ENCODE measurements around the gene DNAJC27. TPM values are rescaled to one million over a fixed set of nuclear protein-coding genes. Genes with fewer than 3 reads are reported as not detected.

The DNAJC27 gene
- total and polyA plus RNA-seq, 7 donors = 3.3 to 8.2 (median 7.1) TPM

- no peak overlapping the region for H3K27ac ChIP-seq
Observed at GRCh38 chr2:24984912-24985311, 13.2 kb upstream of the DNAJC27 start.

GRCh38 chr2:24981411-24982136 lies 9.8 kb upstream of the DNAJC27 start:
- Histone ChIP-seq H3K9me3 (no peaks in the 10 kb centered on the region), H3K4me3 (no peak overlapping the region), H3K36me3 (ENCODE audit: insufficient read depth in 1 of 2, low read depth in 1 of 2) (peaks cover 0 to 8% of the 10 kb centered on the region in 2 donors), H3K27ac (no peak overlapping the region), H3K27me3 (ENCODE audit: insufficient read depth in 3 of 3, low read length in 2 of 3) (no peaks in the 10 kb centered on the region), H3K4me1 (no peaks in the 10 kb centered on the region)
- intact Hi-C loops (cut with DNase I) = no loop called here
- no peak for DNase-seq
- ATAC-seq = no peak
- WGBS, 3 donors = 55 to 64% (median 59%) methylated on average over 3 of the region's 3 CpGs
- TF ChIP-seq CTCF (IDR thresholded peaks at IDR 0.05) = no peak

More at GRCh38 chr2:24984912-24985311, 13.2 kb upstream of the DNAJC27 start:
- no peak overlapping the region for H3K4me3 ChIP-seq
- no peaks in the 10 kb centered on the region for H3K4me1 ChIP-seq
- H3K27me3 ChIP-seq (ENCODE audit: insufficient read depth in 3 of 3, low read length in 2 of 3) = no peaks in the 10 kb centered on the region
- no peaks in the 10 kb centered on the region for H3K9me3 ChIP-seq
- intact Hi-C loops (cut with DNase I) = loop anchor here in 1 of 2 donors (5.0 kb wide), 1 partner anchor 207 kb away; no protein-coding TSS in a partner anchor
- 20 to 34% (median 22%) methylated on average over 8 of the region's 8 CpGs for WGBS, 3 donors
- DNase-seq (no peak), ATAC-seq (peak in 1 of 4 donors; percentile 38)
- no peaks in the 10 kb centered on the region for H3K36me3 ChIP-seq (ENCODE audit: insufficient read depth in 1 of 2, low read depth in 1 of 2)
- no peak for TF ChIP-seq CTCF (IDR thresholded peaks at IDR 0.05)

GRCh38 chr2:24978661-24979060 lies 6.9 kb upstream of the DNAJC27 start:
- WGBS, 3 donors = 64 to 78% (median 65%) methylated on average over 1 of the region's 1 CpG
- H3K9me3 ChIP-seq = no peaks in the 10 kb centered on the region
- H3K27me3 ChIP-seq (ENCODE audit: insufficient read depth in 3 of 3, low read length in 2 of 3) = no peaks in the 10 kb centered on the region
- DNase-seq (no peak), ATAC-seq (no peak)
- TF ChIP-seq CTCF (IDR thresholded peaks at IDR 0.05) = no peak
- H3K36me3 ChIP-seq (ENCODE audit: insufficient read depth in 1 of 2, low read depth in 1 of 2) = peaks cover 0 to 8% of the 10 kb centered on the region in 2 donors
- no peak overlapping the region for H3K27ac ChIP-seq
- intact Hi-C loops (cut with DNase I) = loop anchor here (5.0 to 10.0 kb wide), 4 partner anchors 49 to 219 kb away; partner anchors contain the start of gene EFR3B (in 2 of the 2)
- no peaks in the 10 kb centered on the region for H3K4me1 ChIP-seq
- H3K4me3 ChIP-seq = no peak overlapping the region

GRCh38 chr2:24977631-24978030 lies 5.9 kb upstream of the DNAJC27 start:
- DNase-seq (no peak), ATAC-seq (no peak)
- no peak for TF ChIP-seq CTCF (IDR thresholded peaks at IDR 0.05)
- peaks cover 6% of the 10 kb centered on the region for H3K4me1 ChIP-seq
- 73 to 77% (median 77%) methylated on average over 2 of the region's 2 CpGs for WGBS, 3 donors
- H3K27ac ChIP-seq = no peak overlapping the region
- H3K27me3 ChIP-seq (ENCODE audit: insufficient read depth in 3 of 3, low read length in 2 of 3) = no peaks in the 10 kb centered on the region
- no peaks in the 10 kb centered on the region for H3K9me3 ChIP-seq
- no peak overlapping the region for H3K4me3 ChIP-seq
- H3K36me3 ChIP-seq (ENCODE audit: insufficient read depth in 1 of 2, low read depth in 1 of 2) = peaks cover 0 to 8% of the 10 kb centered on the region in 2 donors
- intact Hi-C loops (cut with DNase I) = loop anchor here (5.0 to 10.0 kb wide), 4 partner anchors 50 to 220 kb away; partner anchors contain the start of gene EFR3B (in 2 of the 2)

Data from psoas muscle (tissue), 8 donors.